IMR-90 (cell line): ENCODE measurements around the gene SQSTM1. TPM values are rescaled to one million over a fixed set of nuclear protein-coding genes. Genes with fewer than 3 reads are reported as not detected.

ENCODE experiments used
- ATAC-seq: fragments of 200-7000 bp; cut with Tn5 transposase; 2 replicates; pipeline ENCODE4 v1.9.1; 2020; ENCODE audit warnings: low read depth, mild to moderate bottlenecking, moderate library complexity
- BruUV-seq: library from RNA; stranded (reverse); fragments of 400-500 nt; replicated peaks from 2 replicates; lab custom pipeline; 2021; lab: Mats Ljungman, UMichigan
- CTCF ChIA-PET: fragments of 300-600 bp; formaldehyde crosslinking; extraction: SDS; loops from one replicate; lab custom pipeline; 2021; ENCODE audit warnings: antibody characterized with exemption; lab: Yijun Ruan, JAX
- POLR2A ChIA-PET: fragments of 300-600 bp; sonication (Branson Sonifier 250); formaldehyde crosslinking; loops from one replicate; lab custom pipeline; 2022; ENCODE audit warnings: antibody characterized with exemption; ENCODE audit not compliant: unreplicated experiment; lab: Charles Lee
- DNase-seq: peaks from one replicate; pipeline ENCODE4 v3.0.0; 2013
- H2AFZ ChIP-seq: replicated peaks from 2 replicates; pipeline ENCODE3; 2013; ENCODE audit warnings: low read length, mild to moderate bottlenecking; ENCODE audit not compliant: poor library complexity
- H2AK5ac ChIP-seq: 2 replicates; pipeline ENCODE4 v1.6.1; 2013; ENCODE audit warnings: low read depth, low read length, inconsistent platforms
- H2AK9ac ChIP-seq: replicated peaks from 2 replicates; pipeline ENCODE3; 2013; ENCODE audit warnings: mild to moderate bottlenecking, low read depth, low read length, moderate library complexity; ENCODE audit not compliant: poor library complexity
- H2BK120ac ChIP-seq: 2 replicates; pipeline ENCODE4 v1.6.1; 2013; ENCODE audit warnings: low read depth, low read length, inconsistent platforms
- H2BK15ac ChIP-seq: 3 replicates; pipeline ENCODE4 v1.6.1; 2013; ENCODE audit warnings: low read depth, low read length, inconsistent platforms
- H2BK20ac ChIP-seq: 2 replicates; pipeline ENCODE4 v1.6.1; 2013; ENCODE audit warnings: low read depth, mild to moderate bottlenecking, inconsistent platforms, low read length, moderate library complexity
- H2BK5ac ChIP-seq: 2 replicates; pipeline ENCODE4 v1.6.1; 2013; ENCODE audit warnings: mild to moderate bottlenecking, low read depth, low read length, inconsistent platforms; ENCODE audit not compliant: poor library complexity, severe bottlenecking
- H3K14ac ChIP-seq: replicated peaks from 2 replicates; pipeline ENCODE4 v1.6.1; 2013; ENCODE audit warnings: low read depth, low read length, inconsistent platforms
- H3K18ac ChIP-seq: 2 replicates; pipeline ENCODE4 v1.6.1; 2013; ENCODE audit warnings: low read depth, low read length, control low read depth
- H3K23ac ChIP-seq: 2 replicates; pipeline ENCODE4 v1.6.1; 2013; ENCODE audit warnings: low read depth, low read length, inconsistent platforms
- H3K27ac ChIP-seq: 2 replicates; pipeline ENCODE4 v1.5.1; 2013; ENCODE audit warnings: mild to moderate bottlenecking, control low read depth, low read length; ENCODE audit not compliant: insufficient read depth
- H3K27me3 ChIP-seq: 2 replicates; pipeline ENCODE4 v1.6.1; 2013; ENCODE audit warnings: low read length; ENCODE audit not compliant: control insufficient read depth, insufficient read depth
- H3K36me3 ChIP-seq: 2 replicates; pipeline ENCODE4 v1.6.1; 2013; ENCODE audit warnings: low read length, mixed read lengths; ENCODE audit not compliant: control insufficient read depth, insufficient read depth
- H3K4ac ChIP-seq: 2 replicates; pipeline ENCODE4 v1.6.1; 2013; ENCODE audit warnings: low read depth, low read length, inconsistent platforms
- H3K4me1 ChIP-seq: 2 replicates; pipeline ENCODE4 v1.6.1; 2013; ENCODE audit warnings: low read length, mixed read lengths; ENCODE audit not compliant: control insufficient read depth, insufficient read depth
- H3K4me2 ChIP-seq: 2 replicates; pipeline ENCODE4 v1.6.1; 2013; ENCODE audit warnings: low read depth, mild to moderate bottlenecking, control low read depth, low read length, moderate library complexity
- H3K4me3 ChIP-seq: 2 replicates; pipeline ENCODE4 v1.5.1; 2013; ENCODE audit warnings: low read depth, mild to moderate bottlenecking, control low read depth, low read length, moderate library complexity; ENCODE audit not compliant: insufficient read depth
- H3K56ac ChIP-seq: 2 replicates; pipeline ENCODE4 v1.6.1; 2013; ENCODE audit warnings: low read length, inconsistent platforms; ENCODE audit not compliant: insufficient read depth; ENCODE audit errors: extremely low read depth
- H3K79me1 ChIP-seq, 2 experiments: 2 replicates each; pipeline ENCODE4 v1.6.1; 2013; ENCODE audit warnings: low read length in 2 of 2, inconsistent platforms in 1 of 2, low read depth in 1 of 2
- H3K9ac ChIP-seq: 2 replicates; pipeline ENCODE4 v1.6.1; 2013; ENCODE audit warnings: low read depth, low read length, control low read depth
- H3K9me1 ChIP-seq: 2 replicates; pipeline ENCODE4 v1.6.1; 2013; ENCODE audit warnings: low read length, inconsistent platforms; ENCODE audit not compliant: insufficient read depth
- H3K9me3 ChIP-seq: 2 replicates; pipeline ENCODE4 v1.6.1; 2013; ENCODE audit warnings: low read length; ENCODE audit not compliant: control insufficient read depth, insufficient read depth
- H4K20me1 ChIP-seq: 2 replicates; pipeline ENCODE4 v1.6.1; 2013; ENCODE audit warnings: low read length, inconsistent platforms; ENCODE audit not compliant: insufficient read depth
- H4K5ac ChIP-seq: 2 replicates; pipeline ENCODE4 v1.6.1; 2013; ENCODE audit warnings: mild to moderate bottlenecking, low read depth, low read length, control low read depth
- H4K8ac ChIP-seq, 2 experiments: 2 replicates each; pipeline ENCODE4 v1.6.1; 2013; ENCODE audit warnings: low read depth in 2 of 2, low read length in 2 of 2, control low read depth in 1 of 2, inconsistent platforms in 1 of 2
- H4K91ac ChIP-seq: 2 replicates; pipeline ENCODE4 v1.6.1; 2013; ENCODE audit warnings: low read depth, low read length, inconsistent platforms; ENCODE audit not compliant: insufficient read depth
- BHLHE40 ChIP-seq: fragments of 150-350 bp; IDR thresholded peaks from 2 replicates; pipeline ENCODE4 v1.6.1; 2016; ENCODE audit warnings: mild to moderate bottlenecking, low read depth, low read length
- CEBPB ChIP-seq: IDR thresholded peaks from 2 replicates; pipeline ENCODE4 v1.6.1; 2012; ENCODE audit warnings: low read depth, low read length, improper control_type of control experiment
- FOS ChIP-seq: fragments of 150-350 bp; IDR thresholded peaks from 2 replicates; pipeline ENCODE4 v1.6.1; 2016; ENCODE audit warnings: low read depth, low read length
- MAFK ChIP-seq: IDR thresholded peaks from 2 replicates; pipeline ENCODE4 v1.6.1; 2012; ENCODE audit warnings: low read depth, low read length, improper control_type of control experiment
- MAZ ChIP-seq: IDR thresholded peaks from 2 replicates; pipeline ENCODE4 v1.6.1; 2012; ENCODE audit warnings: low read depth, mild to moderate bottlenecking, low read length, improper control_type of control experiment, moderate library complexity, borderline replicate concordance
- NFE2L2 ChIP-seq: fragments of 150-350 bp; IDR thresholded peaks from 2 replicates; pipeline ENCODE4 v1.6.1; 2016; ENCODE audit warnings: low read depth, mild to moderate bottlenecking, low read length
- POLR2A ChIP-seq: IDR thresholded peaks from 2 replicates; pipeline ENCODE4 v1.6.1; 2012; ENCODE audit warnings: mild to moderate bottlenecking, low read depth, low read length
- RAD21 ChIP-seq: IDR thresholded peaks from 2 replicates; pipeline ENCODE4 v1.6.1; 2012; ENCODE audit warnings: low read length, improper control_type of control experiment
- RCOR1 ChIP-seq: IDR thresholded peaks from 2 replicates; pipeline ENCODE4 v1.6.1; 2012; ENCODE audit warnings: mild to moderate bottlenecking, low read length, improper control_type of control experiment; ENCODE audit not compliant: insufficient replicate concordance
- RFX5 ChIP-seq: IDR thresholded peaks from 2 replicates; pipeline ENCODE4 v1.8.0; 2012; ENCODE audit warnings: low read depth, mild to moderate bottlenecking, low read length, moderate library complexity
- SMC3 ChIP-seq: fragments of 150-350 bp; IDR thresholded peaks from 2 replicates; pipeline ENCODE4 v1.6.1; 2016; ENCODE audit warnings: low read depth, mild to moderate bottlenecking, antibody characterized with exemption, low read length, moderate library complexity
- WGBS, 2 experiments: methylation state at CpG; one replicate each; pipeline versions ENCODE4 v1.1.5 to v1.1.7; 2013; ENCODE audit warnings: missing lambda C conversion rate in 2 of 2; ENCODE audit not compliant: insufficient read length in 1 of 2; ENCODE audit errors: extremely low coverage in 2 of 2; 5-methylcytosine and 5-hydroxymethylcytosine counted together
- dilution Hi-C: fragments of 300-500 bp; cut with HindIII; formaldehyde crosslinking; loops from one replicate; pipeline ENCODE4 v1.14.3; 2018; ENCODE audit warnings: low sequenced_read_pairs; ENCODE audit not compliant: unreplicated experiment
- in situ Hi-C: fragments of 300-500 bp; cut with MboI; formaldehyde crosslinking; loops from 3 replicates; pipeline ENCODE4 v1.14.3; 2019; ENCODE audit warnings: low sequenced_read_pairs, inconsistent platforms, mixed read lengths
- intact Hi-C: fragments of 100-400 bp; cut with micrococcal nuclease; formaldehyde crosslinking; loops from 2 replicates; pipeline ENCODE4 v1.10.0; 2022
- polyA plus RNA-seq, 3 experiments: library from polyadenylated mRNA; depleted of rRNA; stranded (reverse); fragments of >200 nt; gene quantifications; 2 replicates each; pipeline ENCODE4 v1.2.3, GENCODE V29; 2012; ENCODE audit warnings: low replicate concordance in 1 of 3
- total RNA-seq: library from RNA; depleted of rRNA; stranded (reverse); fragments of >200 nt; gene quantifications from 2 replicates; pipeline ENCODE4 v1.2.3, GENCODE V29; 2012
- TF ChIP-seq, protein P1 (sequence below): fragments of 150-350 bp; IDR thresholded peaks from 2 replicates; pipeline ENCODE4 v1.6.1; 2016; ENCODE audit warnings: low read depth, mild to moderate bottlenecking, low read length, moderate library complexity, borderline replicate concordance
- TF ChIP-seq, protein P2 (sequence below): conservative IDR thresholded peaks from 2 replicates; pipeline ENCODE4 v1.5.1; 2012; ENCODE audit warnings: mild to moderate bottlenecking, low read depth, low read length, improper control_type of control experiment

SQSTM1 gene
- total and polyA plus RNA-seq, 2 of the 4 experiments (the other 2 are of a cell fraction) = 152 to 184 TPM

DNA sequence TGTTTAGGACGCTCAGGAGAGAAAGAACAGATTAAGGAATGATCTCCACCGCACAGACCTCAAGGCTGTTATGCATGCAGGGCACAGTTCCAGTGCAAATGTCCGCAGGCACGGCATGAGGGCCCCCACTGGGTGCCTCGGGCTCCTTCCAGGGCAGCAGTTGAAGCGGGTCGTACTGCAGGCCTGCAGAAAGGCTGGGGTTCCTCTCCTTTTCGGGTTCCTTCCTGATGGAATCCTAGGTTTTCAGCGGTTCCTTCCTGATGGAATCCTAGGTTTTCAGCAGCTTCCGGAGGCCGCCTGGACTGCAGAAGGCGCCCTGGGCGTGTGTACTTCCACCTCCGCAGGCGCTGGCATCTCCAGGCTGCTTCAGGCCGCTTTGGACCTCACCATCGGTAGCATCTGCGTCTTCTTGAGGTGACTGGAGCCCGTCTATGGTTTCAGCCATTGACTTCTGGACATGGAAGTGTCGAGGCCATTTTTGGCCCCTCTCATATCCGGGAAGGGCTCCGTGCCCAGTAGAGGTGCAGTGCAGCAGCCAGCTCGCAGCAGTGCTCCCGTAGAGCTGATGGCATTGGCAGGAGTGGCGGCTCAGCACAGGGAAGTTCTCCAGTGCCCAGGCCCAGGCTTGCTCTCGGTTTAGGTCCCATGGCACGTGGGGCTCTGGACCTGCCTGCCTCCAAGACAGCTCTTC, 8.4 kb upstream of the SQSTM1 start:
- Histone ChIP-seq H3K36me3 (peaks cover 17% of the 10 kb centered on the region), H3K9ac (no peak overlapping the region), H3K4ac (no peak overlapping the region), H3K79me1 (peaks cover 0 to 15% of the 10 kb centered on the region in 2 experiments; a peak in 3 of 4 replicates), H2BK20ac (no peak overlapping the region), H3K23ac (no peak overlapping the region), H3K4me1 (no peaks in the 10 kb centered on the region; the same call in 1 of the 2 replicates), H3K27me3 (no peaks in the 10 kb centered on the region), H3K56ac (no peak overlapping the region), H3K14ac (no peak overlapping the region), H2AFZ (no peak overlapping the region), H3K4me3 (no peak overlapping the region), H3K18ac (no peak overlapping the region), H2BK15ac (no peak overlapping the region), H2AK5ac (no peak overlapping the region), H3K9me3 (no peaks in the 10 kb centered on the region; the same call in 1 of the 2 replicates), H2AK9ac (no peak overlapping the region), H3K9me1 (peaks cover 6% of the 10 kb centered on the region; the same call in 1 of the 2 replicates), H3K4me2 (no peak overlapping the region), H4K20me1 (no peaks in the 10 kb centered on the region), H2BK5ac (no peak overlapping the region), H2BK120ac (no peak overlapping the region), H3K27ac (no peak overlapping the region), H4K8ac (no peak overlapping the region), H4K91ac (no peak overlapping the region), H4K5ac (no peak overlapping the region)
- intact Hi-C loops = no loop called here
- in situ Hi-C loops = no loop called here
- TF ChIP-seq RFX5 (no peak), FOS (no peak), NFE2L2 (no peak), BHLHE40 (no peak), CEBPB (no peak), RAD21 (no peak), POLR2A (no peak), MAFK (no peak), MAZ (no peak), RCOR1 (no peak), SMC3 (no peak)
- TF ChIP-seq, protein P1, sequence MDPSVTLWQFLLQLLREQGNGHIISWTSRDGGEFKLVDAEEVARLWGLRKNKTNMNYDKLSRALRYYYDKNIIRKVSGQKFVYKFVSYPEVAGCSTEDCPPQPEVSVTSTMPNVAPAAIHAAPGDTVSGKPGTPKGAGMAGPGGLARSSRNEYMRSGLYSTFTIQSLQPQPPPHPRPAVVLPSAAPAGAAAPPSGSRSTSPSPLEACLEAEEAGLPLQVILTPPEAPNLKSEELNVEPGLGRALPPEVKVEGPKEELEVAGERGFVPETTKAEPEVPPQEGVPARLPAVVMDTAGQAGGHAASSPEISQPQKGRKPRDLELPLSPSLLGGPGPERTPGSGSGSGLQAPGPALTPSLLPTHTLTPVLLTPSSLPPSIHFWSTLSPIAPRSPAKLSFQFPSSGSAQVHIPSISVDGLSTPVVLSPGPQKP = no peak
- TF ChIP-seq, protein P2, sequence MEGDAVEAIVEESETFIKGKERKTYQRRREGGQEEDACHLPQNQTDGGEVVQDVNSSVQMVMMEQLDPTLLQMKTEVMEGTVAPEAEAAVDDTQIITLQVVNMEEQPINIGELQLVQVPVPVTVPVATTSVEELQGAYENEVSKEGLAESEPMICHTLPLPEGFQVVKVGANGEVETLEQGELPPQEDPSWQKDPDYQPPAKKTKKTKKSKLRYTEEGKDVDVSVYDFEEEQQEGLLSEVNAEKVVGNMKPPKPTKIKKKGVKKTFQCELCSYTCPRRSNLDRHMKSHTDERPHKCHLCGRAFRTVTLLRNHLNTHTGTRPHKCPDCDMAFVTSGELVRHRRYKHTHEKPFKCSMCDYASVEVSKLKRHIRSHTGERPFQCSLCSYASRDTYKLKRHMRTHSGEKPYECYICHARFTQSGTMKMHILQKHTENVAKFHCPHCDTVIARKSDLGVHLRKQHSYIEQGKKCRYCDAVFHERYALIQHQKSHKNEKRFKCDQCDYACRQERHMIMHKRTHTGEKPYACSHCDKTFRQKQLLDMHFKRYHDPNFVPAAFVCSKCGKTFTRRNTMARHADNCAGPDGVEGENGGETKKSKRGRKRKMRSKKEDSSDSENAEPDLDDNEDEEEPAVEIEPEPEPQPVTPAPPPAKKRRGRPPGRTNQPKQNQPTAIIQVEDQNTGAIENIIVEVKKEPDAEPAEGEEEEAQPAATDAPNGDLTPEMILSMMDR = no peak
- ATAC-seq (no peak), DNase-seq (no peak)
- no TSS peak for BruUV-seq
- CTCF ChIA-PET = no interaction called here
- POLR2A ChIA-PET = no interaction called here
- WGBS, 2 experiments = 97% methylated on average over 21 of the region's 27 CpGs; no CpG with 5 or more reads in 1 of the 2 experiments
- dilution Hi-C loops = no loop called here
